Breast epithelium (tissue), 3 donors: ENCODE measurements around the gene NADSYN1.

Source experiments
- POLR2AphosphoS5 ChIP-seq, 3 donors: sonication (generic); formaldehyde crosslinking; IDR thresholded peaks; one replicate each; pipeline ENCODE4 v1.6.1; 2017; ENCODE audit warnings: antibody characterized with exemption in 3 of 3
- TF ChIP-seq, protein P1 (sequence below), 3 donors: fragments of 450-650 bp; IDR thresholded peaks; one replicate each; pipeline ENCODE4 v1.5.1; 2016 to 2017; ENCODE audit warnings: antibody characterized with exemption in 3 of 3, mild to moderate bottlenecking in 3 of 3, moderate library complexity in 3 of 3

DNA sequence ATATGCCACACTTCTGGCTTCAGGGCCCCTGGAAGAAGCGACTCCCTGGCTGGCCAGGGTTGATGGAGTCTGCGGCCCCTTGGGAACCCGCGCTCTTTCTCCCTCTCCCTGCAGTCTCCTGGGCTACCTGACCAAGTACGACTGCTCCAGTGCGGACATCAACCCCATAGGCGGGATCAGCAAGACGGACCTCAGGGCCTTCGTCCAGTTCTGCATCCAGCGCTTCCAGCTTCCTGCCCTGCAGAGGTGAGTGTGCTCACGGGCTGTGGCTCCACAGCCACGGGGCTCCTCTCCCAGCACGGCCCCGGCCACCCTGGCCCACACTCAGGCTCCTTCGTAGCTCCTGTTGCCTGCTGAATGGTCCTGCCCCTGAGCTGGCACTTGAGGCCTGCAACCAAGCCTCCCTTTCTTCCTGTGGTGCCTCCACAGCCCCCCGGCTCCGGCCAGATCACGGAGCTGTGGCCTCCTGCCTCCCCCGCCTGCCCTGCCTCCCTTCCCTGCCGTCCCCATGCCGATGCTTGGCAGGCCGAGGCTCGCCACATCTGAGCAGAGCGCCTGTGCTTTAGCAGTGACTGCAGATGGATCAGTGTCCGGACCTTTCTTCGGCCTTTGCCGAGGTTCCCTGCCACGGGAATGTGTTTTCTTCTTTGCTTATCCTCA, 37.9 kb downstream of the NADSYN1 start:
- no peak for TF ChIP-seq POLR2AphosphoS5 (IDR thresholded peaks at IDR 0.05)
- TF ChIP-seq, protein P1, sequence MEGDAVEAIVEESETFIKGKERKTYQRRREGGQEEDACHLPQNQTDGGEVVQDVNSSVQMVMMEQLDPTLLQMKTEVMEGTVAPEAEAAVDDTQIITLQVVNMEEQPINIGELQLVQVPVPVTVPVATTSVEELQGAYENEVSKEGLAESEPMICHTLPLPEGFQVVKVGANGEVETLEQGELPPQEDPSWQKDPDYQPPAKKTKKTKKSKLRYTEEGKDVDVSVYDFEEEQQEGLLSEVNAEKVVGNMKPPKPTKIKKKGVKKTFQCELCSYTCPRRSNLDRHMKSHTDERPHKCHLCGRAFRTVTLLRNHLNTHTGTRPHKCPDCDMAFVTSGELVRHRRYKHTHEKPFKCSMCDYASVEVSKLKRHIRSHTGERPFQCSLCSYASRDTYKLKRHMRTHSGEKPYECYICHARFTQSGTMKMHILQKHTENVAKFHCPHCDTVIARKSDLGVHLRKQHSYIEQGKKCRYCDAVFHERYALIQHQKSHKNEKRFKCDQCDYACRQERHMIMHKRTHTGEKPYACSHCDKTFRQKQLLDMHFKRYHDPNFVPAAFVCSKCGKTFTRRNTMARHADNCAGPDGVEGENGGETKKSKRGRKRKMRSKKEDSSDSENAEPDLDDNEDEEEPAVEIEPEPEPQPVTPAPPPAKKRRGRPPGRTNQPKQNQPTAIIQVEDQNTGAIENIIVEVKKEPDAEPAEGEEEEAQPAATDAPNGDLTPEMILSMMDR (IDR thresholded peaks at IDR 0.05) = no peak
